ENCODE data around the gene CXCL17.
A peak's percentile ranks its signal among the peaks of the same experiment; 100 is the strongest.

Gene CXCL17

DNA sequence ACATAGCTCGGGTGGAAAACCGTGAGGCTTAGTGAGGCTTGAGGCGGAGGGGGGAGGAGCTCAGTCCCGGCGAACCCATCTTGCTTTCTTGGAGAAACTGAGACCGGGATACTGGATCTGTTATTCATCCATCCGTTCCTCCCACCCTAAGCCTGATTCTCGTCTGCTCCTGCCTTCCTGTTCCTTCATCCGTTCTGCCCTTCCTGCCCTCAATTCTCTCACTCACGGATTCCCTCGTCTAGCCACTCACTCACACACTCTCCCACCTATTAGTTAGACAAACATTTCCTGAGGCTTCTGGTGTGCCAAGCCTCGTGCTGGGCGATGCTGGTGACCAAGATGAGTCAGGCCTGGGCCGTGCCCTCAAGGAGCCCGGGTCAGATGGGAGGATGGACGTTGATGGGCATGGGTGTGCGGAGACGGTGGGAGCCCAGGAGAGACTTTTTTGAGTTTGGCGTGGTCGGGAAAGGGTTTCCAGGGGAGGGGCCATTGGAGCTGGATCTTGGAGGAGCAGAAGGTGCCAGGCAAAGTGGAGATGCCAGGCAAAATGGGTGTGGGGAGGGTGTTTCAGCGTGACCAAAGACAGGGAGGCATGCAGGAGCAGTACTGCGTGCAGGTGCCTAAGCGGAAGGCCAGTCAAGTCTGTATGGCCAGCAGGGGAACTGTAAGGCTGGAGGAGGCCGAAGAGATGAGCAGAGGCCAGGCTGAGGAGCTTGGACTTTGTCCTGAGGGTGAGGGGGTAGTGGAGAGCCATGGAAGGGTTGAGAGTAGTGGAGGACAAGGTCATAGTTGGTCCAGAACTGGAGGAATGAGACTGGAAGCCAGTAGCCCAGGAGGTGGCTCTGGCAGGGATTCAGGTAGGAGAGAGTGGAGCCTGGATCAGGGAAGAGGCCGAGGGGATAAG is 45.2 kb downstream of the CXCL17 start:
- DNase-seq: no peak

DNA sequence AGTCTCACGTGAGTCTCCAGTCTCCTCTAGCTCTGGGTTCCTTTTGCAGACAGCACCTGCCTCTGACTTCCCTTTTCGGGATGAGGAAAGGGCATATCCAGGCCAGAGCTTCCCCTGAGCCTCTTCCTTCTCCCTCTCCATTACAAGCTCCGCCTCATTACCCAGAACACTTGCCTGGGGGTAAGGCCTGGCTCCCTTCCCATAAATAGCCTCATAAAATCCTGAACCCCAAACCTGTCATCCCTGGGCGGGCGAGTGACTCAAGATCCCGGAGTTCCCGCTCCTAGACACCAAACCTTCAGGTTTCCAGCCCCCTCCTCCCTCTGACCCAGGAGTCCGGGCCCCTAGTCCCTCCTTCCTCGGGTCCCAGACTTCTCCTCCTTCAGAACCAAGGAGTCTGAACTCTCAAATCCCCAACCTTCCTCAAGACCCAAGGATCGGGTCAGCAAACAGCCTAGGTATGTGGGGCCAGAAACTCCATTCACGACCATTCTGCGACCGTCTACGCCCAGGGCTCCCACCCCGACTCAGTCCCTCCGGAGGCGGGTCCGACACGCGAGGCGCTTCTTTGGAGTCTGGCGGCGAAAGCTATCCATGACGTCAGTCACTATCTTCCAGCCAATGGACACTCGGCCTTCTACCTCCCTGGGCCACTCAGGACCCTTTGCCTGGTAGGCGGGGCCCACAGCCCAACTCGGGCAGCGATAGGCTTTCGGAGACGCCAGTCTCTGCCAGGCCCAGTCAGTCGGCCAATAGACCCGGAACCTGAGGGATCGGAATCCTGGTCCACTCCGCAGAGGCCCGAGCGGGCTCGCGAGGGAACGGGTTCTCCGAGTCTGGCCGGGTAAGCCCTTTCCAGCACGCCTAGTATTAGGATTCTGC is 46.1 kb downstream of the CXCL17 start:
- DNase-seq: peak; percentile 98

DNA sequence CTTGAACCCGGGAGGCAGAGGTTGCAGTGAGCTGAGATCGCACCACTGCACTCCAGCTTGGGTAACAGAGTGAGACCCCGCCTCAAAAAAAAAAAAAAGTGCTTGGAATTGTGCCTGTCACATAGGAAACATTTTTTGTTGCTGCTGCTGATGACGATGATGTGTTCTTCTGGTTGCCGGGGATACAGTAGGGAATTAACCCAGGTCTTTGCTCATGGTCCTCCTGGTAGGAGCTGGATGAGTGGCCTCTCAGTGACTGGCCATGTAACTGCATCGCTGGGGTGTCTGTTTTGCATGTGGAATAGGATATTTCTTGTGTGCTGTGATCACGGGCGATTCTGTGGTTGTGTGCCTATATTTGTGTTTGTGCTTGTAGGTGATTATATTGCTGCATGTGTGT is 48.0 kb downstream of the CXCL17 start:
- no peak for DNase-seq

DNA sequence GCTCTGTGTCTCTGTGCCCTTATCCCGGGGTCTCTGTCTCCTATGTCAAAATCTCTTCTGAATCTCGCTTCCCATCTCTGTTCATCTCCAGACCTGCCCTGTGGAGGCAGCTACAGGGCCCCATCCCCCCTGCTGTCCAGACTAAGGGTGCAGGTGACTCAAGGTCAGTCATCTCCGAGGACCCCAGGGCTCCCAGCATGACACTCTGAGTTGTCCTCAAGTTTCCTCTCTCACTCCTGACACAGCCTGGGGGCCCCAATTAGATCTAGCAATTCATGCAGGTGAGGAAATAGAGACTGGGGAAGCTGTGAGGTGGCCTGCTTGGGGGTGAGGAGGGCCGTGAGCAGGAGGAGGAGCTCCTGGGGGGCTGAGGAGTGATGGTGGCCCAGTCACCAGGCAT is 50.6 kb downstream of the CXCL17 start:
- DNase-seq: no peak

DNA sequence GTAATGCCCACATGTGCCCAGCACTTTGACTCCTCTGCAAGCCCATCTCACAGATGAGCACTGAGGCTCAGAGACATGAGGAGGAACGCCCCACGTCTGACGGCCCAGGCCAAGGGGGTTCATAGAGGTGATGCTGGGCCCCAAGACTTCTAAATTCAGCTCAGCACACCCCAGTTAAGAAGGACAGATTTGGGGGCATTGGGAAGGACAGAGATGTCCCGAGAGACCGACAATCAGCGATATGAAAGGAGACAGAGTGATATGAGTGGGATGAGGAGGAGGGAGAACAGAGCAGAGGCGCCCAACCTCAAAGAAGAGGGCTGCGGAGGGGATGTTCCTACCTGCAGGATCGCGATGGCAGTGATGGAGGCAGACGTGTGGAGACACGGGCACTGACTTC is 52.8 kb downstream of the CXCL17 start, which contains the start of gene CNFN:
TSS of gene CNFN (minus strand) at position 399 of the 400 bp plus-strand sequence. CDS start 1,260 bp downstream, outside the sequence.
- DNase-seq: no peak

DNA sequence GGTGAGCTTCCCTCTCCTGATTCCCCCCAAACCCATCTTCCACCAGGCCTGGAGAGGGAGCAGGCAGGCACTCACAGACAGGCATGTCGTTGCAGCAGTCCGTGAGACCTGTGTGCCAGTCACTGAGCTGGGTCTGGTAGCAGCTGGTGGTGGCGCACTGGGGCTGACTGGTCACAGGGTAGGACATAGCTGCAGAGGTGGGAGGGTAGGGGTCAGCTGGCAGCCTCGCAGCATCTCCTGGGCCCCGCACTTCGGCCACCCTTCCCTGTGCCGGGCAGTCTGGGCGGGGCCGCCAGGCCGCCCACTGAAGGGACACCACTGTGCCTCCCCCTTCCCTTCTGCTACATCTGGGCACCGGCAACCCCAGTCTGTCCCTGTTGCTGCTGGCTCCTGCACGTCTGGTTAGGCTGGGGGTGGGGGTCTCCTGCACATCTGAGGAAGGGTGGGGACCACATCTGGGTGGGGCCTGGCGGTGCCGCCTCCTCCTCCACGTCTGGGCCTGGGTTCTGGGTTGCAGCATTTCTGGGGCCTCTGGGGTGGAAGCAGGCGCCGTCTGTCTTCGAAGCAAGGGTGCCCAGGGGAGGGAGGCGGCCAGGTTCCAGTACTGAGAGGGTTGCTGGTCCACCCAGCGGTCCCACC is 53.8 kb downstream of the CXCL17 start:
- DNase-seq: no peak

DNA sequence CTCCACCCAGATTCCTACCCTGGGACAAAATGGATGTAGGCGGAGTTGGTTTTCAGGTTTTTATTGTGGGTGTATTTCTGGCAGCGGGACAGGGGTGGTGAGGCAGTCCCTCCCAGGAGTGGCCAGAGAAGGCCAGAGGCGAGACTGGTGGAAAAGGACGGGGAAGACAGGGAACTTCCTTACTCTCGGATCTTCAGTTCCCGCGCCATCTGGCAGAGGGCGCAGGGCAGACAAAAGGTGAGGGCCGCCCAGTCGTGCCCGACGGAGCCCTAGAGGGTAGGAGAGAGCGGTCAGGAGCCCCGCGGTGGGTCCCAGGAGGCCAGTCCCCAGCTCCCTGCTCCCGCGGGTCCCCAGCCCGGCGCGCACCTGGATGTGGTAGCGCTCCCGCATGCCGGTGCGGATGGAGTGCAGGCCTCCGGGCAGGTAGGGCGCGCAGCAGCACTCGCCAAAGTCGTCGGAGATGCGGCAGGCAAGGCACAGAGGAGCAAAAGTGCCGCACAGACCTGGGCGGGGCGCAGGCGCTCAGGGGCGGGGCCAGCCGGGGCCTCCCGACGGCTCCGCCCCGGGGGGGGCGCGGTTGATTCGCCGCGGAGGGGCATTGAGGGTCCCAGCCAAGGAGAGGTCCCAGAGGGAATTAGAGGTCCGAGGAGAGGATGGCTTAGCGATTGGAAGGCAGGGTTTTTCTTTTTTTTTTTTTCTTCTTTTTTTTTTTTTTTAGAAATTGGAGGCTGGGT is 55.6 kb downstream of the CXCL17 start:
- no peak for DNase-seq

DNA sequence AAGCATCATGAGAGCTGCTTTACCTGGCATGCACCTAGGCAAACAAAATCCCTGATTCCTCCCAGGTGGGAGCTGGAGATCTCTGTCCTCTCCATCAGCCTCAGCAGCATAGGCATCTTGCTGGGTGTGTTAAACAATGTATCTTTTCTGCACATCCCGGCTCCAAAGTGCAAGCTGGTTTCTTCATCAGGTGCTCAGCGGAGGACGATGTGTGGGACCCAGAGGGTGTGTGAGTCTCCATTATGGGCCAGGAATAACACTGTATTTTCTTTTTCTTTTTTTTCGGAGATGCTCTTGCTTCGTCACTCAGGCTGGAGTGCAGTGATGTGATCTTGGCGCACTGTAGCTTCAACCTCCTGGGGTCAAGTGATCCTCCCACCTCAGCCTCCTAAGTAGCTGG is 62.6 kb downstream of the CXCL17 start:
- no peak for DNase-seq
